Measurements from ENCODE around the gene DTX3. TPM values are rescaled to one million over a fixed set of nuclear protein-coding genes. Genes with fewer than 3 reads are reported as not detected.

DTX3 gene
- total RNA-seq, 1 donor from 2014 or later: 22.3 TPM

DNA sequence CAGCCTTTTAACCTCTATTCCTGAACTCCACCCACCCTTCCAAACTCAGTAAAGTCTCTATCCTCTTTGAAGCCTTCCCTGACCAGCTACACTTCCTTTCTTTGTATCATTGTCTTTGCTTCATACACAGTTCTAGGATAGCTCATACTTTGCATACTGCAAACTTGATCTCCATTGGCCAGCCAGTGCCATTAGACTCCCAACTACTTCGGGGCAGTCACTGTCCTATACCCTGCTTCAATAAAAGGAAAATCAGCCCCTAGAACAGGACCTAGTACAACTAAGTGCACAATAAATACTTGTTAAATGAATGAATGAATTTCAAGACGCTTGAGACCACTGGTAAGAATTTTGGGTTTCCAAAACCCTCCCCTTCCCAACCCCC, 14.2 kb upstream of the DTX3 start:
- peaks cover 10% of the 10 kb centered on the region for H3K36me3 ChIP-seq
- peaks cover 29% of the 10 kb centered on the region for H3K27me3 ChIP-seq (ENCODE audit: low read depth)
- no peak for DNase-seq
- H3K9me3 ChIP-seq (replicated peaks): no peaks in the 10 kb centered on the region
- intact Hi-C loops (cut with micrococcal nuclease): no loop called here
- peak overlapping the region; percentile 88 for H3K4me3 ChIP-seq
- peaks cover 26% of the 10 kb centered on the region for H3K4me1 ChIP-seq
- TF ChIP-seq, protein P1, sequence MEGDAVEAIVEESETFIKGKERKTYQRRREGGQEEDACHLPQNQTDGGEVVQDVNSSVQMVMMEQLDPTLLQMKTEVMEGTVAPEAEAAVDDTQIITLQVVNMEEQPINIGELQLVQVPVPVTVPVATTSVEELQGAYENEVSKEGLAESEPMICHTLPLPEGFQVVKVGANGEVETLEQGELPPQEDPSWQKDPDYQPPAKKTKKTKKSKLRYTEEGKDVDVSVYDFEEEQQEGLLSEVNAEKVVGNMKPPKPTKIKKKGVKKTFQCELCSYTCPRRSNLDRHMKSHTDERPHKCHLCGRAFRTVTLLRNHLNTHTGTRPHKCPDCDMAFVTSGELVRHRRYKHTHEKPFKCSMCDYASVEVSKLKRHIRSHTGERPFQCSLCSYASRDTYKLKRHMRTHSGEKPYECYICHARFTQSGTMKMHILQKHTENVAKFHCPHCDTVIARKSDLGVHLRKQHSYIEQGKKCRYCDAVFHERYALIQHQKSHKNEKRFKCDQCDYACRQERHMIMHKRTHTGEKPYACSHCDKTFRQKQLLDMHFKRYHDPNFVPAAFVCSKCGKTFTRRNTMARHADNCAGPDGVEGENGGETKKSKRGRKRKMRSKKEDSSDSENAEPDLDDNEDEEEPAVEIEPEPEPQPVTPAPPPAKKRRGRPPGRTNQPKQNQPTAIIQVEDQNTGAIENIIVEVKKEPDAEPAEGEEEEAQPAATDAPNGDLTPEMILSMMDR (IDR thresholded peaks at IDR 0.05; ENCODE audit: borderline replicate concordance): no peak
- peak overlapping the region; percentile 82 for H3K27ac ChIP-seq (replicated peaks)

DNA sequence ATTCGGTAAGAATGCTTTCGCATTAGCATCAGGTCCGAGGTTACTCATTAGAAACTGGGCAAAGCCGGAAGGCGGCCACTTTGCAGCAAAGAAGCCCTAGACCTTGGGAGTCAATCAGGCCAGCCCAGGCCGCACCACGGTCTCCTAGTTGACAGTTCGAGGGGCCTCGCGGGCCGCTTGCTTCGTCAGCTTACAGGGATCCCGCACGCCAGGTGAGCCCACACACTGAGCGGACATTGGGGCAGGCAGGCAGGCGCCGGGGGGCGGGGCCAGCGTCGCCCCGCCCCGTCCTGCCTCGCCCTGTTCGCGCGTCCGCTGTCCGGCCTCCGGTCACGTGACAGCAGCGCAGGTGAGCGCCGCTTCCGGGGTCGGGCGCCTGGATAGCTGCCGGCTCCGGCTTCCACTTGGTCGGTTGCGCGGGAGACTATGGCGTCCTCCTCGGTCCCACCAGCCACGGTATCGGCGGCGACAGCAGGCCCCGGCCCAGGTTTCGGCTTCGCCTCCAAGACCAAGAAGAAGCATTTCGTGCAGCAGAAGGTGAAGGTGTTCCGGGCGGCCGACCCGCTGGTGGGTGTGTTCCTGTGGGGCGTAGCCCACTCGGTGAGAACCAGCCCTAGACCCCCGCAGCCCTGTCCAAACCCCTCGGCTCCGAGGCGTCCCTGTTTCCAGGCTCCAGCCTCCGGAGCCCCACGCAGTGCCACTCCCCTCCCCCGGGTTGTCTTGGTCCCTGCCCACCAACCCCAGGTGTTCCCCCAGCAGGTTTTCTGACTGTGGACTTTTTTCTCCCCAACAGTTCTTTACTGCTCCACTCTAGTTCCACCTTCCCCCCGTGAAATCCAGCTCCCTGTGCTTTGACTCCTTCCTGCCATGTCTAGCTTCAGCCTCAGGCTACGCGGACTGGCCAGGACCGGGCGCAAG, 13.5 kb upstream of the DTX3 start, which contains the start of gene PIP4K2C:
Gene PIP4K2C (plus strand): TSS at position 329 of the 918 bp plus-strand sequence. CDS start 98 bp downstream, at position 427.
- TF ChIP-seq, protein P1 (IDR thresholded peaks at IDR 0.05; ENCODE audit: borderline replicate concordance): no peak
- Histone ChIP-seq H3K27me3 (ENCODE audit: low read depth) (peaks cover 23% of the 10 kb centered on the region), H3K4me3 (peak within 1 kb of the TSS; percentile 88), H3K4me1 (peaks cover 26% of the 10 kb centered on the region), H3K9me3 (replicated peaks) (no peaks in the 10 kb centered on the region), H3K36me3 (peaks cover 17% of the 10 kb centered on the region), H3K27ac (replicated peaks) (peak within 1 kb of the TSS; percentile 82)
- intact Hi-C loops (cut with micrococcal nuclease): no loop called here
- peak; percentile 81 for DNase-seq

DNA sequence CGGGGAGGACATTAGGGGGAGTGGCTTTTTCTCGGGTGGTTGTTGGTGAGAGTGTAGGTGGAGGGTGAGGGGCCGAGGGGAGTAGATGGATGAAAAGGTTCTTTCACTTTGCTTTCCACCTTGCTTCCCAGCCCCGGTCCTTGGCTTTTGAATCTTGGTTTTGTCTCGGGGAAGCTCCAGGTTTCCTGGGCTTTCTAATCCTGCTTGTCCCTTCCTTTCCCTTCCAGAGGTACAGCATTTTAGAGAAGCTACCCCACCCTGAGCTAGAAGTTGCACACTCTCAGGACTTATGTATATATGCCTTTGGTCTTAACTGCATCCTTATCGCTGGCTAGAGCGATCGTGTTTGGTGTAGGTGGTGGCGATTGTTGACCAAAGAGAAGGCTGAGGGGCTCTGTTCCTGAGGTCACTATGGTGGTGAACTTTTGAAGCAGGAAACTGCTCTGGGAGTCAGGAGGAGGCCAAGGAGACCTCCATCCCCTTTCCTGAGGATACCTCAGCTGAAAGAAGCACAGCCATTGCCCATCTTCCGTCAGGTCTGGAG, 12.8 kb upstream of the DTX3 start:
- Histone ChIP-seq H3K4me1 (peaks cover 26% of the 10 kb centered on the region), H3K9me3 (replicated peaks) (no peaks in the 10 kb centered on the region), H3K27me3 (ENCODE audit: low read depth) (peaks cover 17% of the 10 kb centered on the region), H3K36me3 (peaks cover 24% of the 10 kb centered on the region), H3K27ac (replicated peaks) (peak overlapping the region; percentile 82), H3K4me3 (peak overlapping the region; percentile 88)
- TF ChIP-seq, protein P1 (IDR thresholded peaks at IDR 0.05; ENCODE audit: borderline replicate concordance): no peak
- intact Hi-C loops (cut with micrococcal nuclease): no loop called here
- no peak for DNase-seq

DNA sequence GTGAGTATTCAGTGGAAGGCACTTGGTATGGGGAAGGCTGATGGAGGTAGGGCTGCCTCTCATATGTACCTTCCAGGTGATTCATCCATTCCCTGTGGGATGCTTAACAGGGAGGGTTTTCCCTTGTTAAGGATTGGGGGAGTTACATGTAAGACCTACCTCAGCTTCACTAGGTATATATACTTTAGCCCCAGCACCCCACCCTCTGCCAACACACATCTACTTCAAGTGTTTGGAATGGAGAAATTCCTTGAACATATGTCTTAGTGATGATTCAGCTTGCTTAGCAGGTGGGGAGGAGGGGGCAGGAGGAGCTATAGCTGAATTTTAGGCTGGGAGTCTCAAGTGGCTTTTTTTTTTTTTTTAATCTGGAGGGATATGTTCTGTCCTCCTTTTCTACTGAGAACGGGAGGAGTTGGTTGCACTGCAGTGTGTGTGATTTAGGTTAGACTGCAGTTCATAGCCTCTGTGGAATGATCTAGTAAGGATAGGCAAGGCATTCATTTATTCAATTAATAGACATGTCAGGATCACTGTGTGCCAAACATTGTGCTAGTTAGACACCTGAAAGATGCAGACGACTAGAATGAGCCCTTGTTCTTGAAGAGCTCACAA, 12.0 kb upstream of the DTX3 start:
- intact Hi-C loops (cut with micrococcal nuclease): no loop called here
- peak overlapping the region; percentile 88 for H3K4me3 ChIP-seq
- TF ChIP-seq, protein P1 (IDR thresholded peaks at IDR 0.05; ENCODE audit: borderline replicate concordance): no peak

DNA sequence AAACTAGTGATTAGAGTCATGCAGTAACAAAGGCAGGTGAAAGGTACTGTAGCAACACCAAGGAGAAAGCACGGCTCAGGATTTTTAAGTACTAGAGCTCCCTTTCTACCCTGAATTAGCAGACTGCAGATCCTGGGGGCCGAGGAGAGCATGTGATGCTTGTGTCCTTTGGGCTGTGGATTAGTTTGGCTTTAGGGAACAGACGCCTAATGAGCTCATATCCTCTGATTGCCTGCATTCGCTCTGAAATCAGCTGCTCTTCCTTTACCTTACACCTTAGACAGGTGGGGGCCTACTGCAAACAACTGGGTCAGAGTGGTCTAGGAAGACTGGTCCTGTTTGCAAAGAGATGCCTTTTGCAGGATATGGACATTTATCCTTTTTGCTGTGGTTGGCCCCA, 11.4 kb upstream of the DTX3 start:
- TF ChIP-seq, protein P1 (IDR thresholded peaks at IDR 0.05; ENCODE audit: borderline replicate concordance): no peak
- Histone ChIP-seq H3K4me3 (no peak overlapping the region), H3K9me3 (replicated peaks) (no peaks in the 10 kb centered on the region), H3K4me1 (peaks cover 26% of the 10 kb centered on the region), H3K27me3 (ENCODE audit: low read depth) (peaks cover 3% of the 10 kb centered on the region), H3K27ac (replicated peaks) (no peak overlapping the region), H3K36me3 (peaks cover 36% of the 10 kb centered on the region)
- DNase-seq: no peak
- intact Hi-C loops (cut with micrococcal nuclease): no loop called here

More for the DNA sequence above, 12.0 kb upstream of the DTX3 start:
- no peak for DNase-seq
- Histone ChIP-seq H3K27me3 (ENCODE audit: low read depth) (peaks cover 9% of the 10 kb centered on the region), H3K27ac (replicated peaks) (no peak overlapping the region), H3K9me3 (replicated peaks) (no peaks in the 10 kb centered on the region), H3K4me1 (peaks cover 26% of the 10 kb centered on the region), H3K36me3 (peaks cover 31% of the 10 kb centered on the region)
